ENCODE measurements around the gene LRFN3.
"Not testable (repeated sequence)": the region's sequence is repeated elsewhere in the genome, so short reads cannot be mapped to it uniquely, and the experiment has no call there.

Gene LRFN3

GRCh38 chr19:35907377-35907745 lies 28.8 kb upstream of the LRFN3 start:
- DNase-seq: no peak

GRCh38 chr19:35908010-35908441 lies 28.1 kb upstream of the LRFN3 start, which contains the start of gene TYROBP:
TSS of gene TYROBP (minus strand) at chr19:35908295. CDS start at chr19:35908228, 67 bp downstream.
- peak in 1 of 2 experiments; percentile 15 for DNase-seq

DNA sequence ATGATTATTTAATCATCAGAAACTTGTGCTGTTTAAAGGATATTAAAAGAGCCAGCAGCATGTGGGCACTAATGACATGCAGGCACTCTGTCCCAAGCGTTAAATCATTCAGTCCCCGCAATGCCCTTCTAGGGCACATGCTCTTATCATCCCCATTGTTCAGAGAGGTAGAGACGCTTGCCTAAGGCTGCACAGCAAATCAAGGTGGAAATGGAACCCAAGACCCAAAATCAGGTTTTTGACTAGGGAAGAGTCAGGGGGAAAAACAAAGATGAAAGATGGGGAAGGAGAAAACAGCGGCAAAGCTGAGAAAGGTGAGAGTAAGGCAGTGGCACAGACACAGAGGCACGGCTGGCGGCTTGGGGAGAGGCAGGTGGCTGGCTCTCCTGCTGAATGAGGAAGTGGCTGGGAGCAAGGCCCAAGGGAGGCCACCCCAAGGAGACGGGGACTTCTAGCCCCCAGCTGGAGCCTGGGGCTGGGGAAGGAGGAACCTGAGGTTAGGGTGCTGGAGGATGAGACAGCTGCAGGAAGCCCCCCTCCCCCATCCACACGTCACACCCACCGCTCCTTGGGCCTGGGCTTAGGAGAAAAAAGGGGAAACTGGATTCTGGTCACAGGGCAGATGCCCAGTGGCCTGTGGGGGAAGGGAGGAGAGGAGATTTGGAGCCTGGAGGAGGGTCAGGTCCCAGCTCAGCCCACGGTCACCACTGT lies 27.0 kb upstream of the LRFN3 start:
- DNase-seq: peak; percentile 99

- DNase-seq: no peak
Measured at GRCh38 chr19:35909684-35910035, 26.5 kb upstream of the LRFN3 start.

- DNase-seq: not testable (repeated sequence)
Measured at GRCh38 chr19:35910355-35910754, 25.8 kb upstream of the LRFN3 start.

GRCh38 chr19:35911173-35911572 lies 25.0 kb upstream of the LRFN3 start:
- DNase-seq: no peak

DNA sequence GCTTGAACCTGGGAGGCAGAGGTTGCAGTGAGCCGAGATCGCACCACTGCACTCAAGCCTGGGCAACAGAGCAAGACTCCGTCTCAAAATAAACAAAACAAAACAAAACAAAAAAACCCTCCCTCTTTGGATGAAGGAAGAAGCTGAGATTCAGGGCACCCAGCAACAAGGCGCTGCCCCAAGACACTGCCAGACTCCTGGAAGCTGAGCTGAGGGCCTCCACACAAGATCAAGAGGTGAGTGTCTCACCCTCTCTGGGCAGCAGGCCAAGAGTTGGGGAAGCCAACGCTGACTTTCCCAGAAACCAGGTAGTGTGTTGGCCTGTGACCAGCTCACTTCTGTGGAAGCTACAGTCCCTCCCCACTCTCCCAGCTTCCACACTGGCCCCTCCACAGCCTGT lies 24.4 kb upstream of the LRFN3 start:
- DNase-seq: no peak

- no peak for DNase-seq
Measured at GRCh38 chr19:35913589-35913988, 22.6 kb upstream of the LRFN3 start.

DNA sequence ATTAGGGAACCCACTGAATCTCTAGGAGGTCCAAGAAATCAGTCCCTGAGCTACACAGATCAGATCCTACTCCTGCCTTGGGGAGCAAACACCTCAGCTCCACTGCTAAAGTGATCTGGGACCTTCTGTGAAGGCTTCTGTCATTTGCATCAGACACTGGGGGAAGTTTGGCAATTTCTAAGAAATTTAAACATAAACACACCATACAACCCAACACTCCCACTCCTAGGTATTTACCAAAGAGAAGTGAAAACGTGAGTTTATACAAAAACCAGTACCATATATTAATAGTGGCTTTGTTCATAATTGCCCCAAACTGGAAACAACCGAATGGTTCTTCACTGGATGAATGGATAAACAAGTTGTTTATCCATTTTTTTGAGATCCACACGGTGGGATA lies 20.7 kb upstream of the LRFN3 start:
- DNase-seq: no peak

GRCh38 chr19:35919306-35919705 lies 16.9 kb upstream of the LRFN3 start:
- DNase-seq: no peak

- DNase-seq: no peak
Measured at GRCh38 chr19:35921012-35921411, 15.2 kb upstream of the LRFN3 start.

GRCh38 chr19:35925501-35925900 lies 10.7 kb upstream of the LRFN3 start:
- no peak for DNase-seq

DNA sequence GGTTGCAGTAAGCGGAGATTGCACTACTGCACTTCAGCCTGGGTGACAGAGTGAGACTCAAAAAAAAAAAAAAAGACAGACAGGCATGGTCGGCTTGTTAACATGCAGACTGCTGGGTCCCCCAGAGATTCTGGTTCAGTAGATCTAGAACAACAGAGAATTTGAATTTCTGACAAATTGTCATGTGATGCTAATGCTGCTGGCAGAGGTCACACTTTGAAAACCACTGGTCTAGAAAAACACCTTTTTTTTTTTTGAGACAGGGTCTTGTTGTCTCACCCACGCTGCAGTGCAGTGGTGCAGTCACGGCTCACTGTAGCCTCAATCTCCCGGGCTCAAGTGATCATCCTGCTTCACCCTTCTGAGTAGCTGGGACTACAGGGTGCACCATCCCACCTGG lies 7.7 kb upstream of the LRFN3 start:
- no peak for DNase-seq

DNA sequence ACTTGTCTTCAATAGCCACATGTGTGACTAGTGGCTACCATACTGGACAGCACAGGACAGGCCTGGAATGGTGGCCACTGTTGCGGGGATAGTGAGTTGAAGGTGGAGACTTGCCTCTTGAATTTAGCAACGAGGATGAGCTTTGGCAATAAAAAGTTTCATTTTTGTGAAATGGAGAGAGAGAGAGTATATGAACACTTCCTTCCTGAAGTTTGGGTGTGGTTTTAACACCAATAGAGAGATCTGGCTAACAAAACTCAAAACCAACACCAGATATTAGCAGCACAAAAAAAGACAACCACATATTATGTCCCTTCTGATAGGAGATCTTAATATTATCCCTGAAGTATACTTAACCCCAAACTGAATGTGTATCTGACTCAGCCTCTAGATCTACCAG lies 6.3 kb upstream of the LRFN3 start:
- no peak for DNase-seq

- peak; percentile 99 for DNase-seq
Measured at GRCh38 chr19:35931161-35931873, 4.9 kb upstream of the LRFN3 start.

- DNase-seq: no peak
Measured at GRCh38 chr19:35931874-35932202, 4.3 kb upstream of the LRFN3 start.

DNA sequence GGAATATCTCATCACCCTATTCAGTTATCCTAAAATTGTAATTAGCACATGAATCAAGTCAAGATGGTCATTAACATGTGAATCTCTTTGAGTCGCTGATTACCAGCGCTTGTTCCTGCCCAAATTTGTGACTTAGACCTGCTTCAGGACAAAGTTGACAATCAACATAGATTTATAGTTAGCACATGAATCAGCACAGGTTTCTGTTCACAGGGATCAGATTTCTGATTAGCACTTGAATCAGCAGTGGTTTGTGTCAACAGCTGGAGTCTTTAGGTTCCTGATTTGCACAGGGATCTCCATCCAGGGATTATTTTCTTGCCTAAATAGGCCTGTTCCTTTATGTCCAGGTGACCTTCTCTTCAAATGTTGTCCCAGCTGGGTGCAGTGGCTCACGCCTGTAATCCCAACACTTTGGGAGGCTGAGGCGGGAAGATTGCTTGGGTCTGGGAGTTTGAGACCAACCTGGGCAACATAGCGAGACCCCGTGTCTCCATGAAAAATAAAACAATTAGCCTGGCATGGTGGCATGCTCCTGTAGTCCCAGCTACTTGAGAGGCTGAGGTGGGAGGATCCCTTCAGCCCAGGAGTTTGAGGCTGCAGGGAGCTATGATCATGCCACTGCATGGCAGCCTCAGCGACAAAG lies 3.8 kb upstream of the LRFN3 start:
- DNase-seq: no peak

DNA sequence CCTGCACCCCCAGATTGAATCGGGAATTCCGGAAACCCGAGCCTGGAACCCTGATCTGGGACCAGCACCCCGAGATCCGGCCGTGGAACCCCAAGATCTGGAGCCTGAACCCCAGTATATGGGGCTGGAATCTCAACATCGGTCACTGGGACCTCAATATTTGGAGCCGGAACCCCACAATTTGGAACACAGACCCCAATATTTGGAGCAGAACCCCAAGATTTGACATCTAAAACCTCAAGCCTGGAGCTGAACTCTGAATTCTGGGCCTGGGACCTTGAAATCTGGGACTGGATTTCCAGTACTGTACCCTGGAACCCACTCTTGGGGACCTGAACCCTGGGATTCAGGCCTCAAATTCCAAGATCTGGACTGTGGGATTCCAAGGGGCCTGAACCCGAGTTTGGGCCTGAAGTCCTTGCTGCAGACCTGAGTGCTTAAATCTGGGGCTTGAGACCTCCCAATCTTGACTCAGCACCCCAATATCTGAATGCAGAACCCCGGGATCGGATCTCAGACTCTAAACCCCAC lies 629 bp downstream of the LRFN3 start:
- DNase-seq: no peak

- DNase-seq: no peak
Measured at GRCh38 chr19:35937345-35938281, 1.4 kb downstream of the LRFN3 start.

DNA sequence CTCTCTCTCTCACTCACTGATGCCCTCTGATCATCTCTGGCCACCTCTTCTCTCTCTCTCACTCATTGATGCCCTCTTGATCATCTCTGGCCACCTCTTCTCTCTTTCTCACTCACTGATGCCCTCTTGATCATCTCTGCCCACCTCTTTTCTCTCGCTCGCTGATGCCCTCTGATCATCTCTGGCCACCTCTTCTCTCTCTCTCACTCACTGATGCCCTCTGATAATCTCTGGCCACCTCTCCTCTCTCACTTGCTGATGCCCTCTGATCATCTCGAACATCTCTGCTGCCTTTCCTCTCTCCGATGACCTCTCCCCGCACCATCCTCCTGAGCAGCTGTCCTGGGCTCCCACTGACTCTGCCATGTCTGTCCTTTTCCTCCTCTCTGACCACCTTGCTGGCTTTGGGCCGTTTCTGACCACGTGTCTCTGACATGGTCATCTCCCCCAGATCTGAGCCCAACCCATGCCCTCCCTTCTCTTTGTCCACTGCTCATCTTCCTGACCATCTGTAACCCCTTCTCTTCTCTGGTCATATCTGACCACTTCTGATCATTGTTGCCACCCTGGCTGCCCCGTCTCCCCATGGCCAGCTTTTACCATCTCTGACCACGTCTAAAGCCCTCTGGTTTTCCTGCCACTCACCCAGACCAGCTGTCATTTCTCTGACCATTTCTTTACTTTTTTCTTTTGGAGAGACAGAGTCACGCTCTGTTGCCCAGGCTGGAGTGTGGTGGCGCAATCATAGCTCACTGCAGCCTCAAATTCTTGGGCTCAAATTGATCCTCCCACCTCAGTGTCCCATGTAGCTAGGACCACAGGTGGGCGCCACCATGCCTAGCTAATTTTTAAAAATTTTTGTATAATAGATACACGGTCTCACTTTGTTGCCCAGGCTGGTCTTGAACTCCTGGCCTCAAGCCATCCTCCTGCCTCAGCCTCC lies 2.4 kb downstream of the LRFN3 start:
- no peak for DNase-seq

DNA sequence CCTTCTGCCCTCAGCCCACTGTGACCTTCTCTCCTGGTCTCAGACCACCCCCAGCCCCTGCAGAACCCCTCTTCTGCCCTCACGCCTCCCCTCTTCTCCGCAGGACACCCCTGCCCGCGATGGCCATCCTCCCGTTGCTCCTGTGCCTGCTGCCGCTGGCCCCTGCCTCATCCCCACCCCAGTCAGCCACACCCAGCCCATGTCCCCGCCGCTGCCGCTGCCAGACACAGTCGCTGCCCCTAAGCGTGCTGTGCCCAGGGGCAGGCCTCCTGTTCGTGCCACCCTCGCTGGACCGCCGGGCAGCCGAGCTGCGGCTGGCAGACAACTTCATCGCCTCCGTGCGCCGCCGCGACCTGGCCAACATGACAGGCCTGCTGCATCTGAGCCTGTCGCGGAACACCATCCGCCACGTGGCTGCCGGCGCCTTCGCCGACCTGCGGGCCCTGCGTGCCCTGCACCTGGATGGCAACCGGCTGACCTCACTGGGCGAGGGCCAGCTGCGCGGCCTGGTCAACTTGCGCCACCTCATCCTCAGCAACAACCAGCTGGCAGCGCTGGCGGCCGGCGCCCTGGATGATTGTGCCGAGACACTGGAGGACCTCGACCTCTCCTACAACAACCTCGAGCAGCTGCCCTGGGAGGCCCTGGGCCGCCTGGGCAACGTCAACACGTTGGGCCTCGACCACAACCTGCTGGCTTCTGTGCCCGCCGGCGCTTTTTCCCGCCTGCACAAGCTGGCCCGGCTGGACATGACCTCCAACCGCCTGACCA lies 3.3 kb downstream of the LRFN3 start:
- DNase-seq: no peak

All from Kasumi-1 (cell line).